ENCODE data around the gene CNP. TPM values are rescaled to one million over a fixed set of nuclear protein-coding genes. Genes with fewer than 3 reads are reported as not detected.
"Not testable (repeated sequence)": the region's sequence is repeated elsewhere in the genome, so short reads cannot be mapped to it uniquely, and the experiment has no call there.

The CNP gene
- total and polyA plus RNA-seq, 3 donors from 2014 or later, result 40.8 to 89.7 (median 74.3) TPM

GRCh38 chr17:42018988-42019387 is 52.4 kb downstream of the CNP start:
- H3K4me3 ChIP-seq, result no peak overlapping the region
- 68 to 78% methylated on average over 4 of the region's 4 CpGs for WGBS, 2 donors
- H3K4me1 ChIP-seq, result peaks cover 20% of the 10 kb centered on the region
- intact Hi-C loops (cut with DNase I; ENCODE audit: low total_unique reads), result no loop called here
- no peaks in the 10 kb centered on the region for H3K27me3 ChIP-seq
- H3K27ac ChIP-seq, result no peak overlapping the region
- no peaks in the 10 kb centered on the region for H3K36me3 ChIP-seq (ENCODE audit: low read depth, missing control alignments)
- no peak for TF ChIP-seq POLR2A (IDR thresholded peaks at IDR 0.05)
- TF ChIP-seq CTCF (IDR thresholded peaks at IDR 0.05), result no peak
- no peak for DNase-seq
- H3K9me3 ChIP-seq, result no peaks in the 10 kb centered on the region

GRCh38 chr17:42019509-42020404 is 53.2 kb downstream of the CNP start, which contains the start of gene NKIRAS2:
TSS of gene NKIRAS2 (plus strand) at chr17:42020090. CDS start at chr17:42021578, 1,488 bp downstream.
- peak; percentile 96 for DNase-seq
- intact Hi-C loops (cut with DNase I; ENCODE audit: low total_unique reads), result loop anchor here (10.0 kb wide), 1 partner anchor 55 kb away; the partner anchor contains the start of gene CNP
- TF ChIP-seq POLR2A (IDR thresholded peaks at IDR 0.05) (no peak), CTCF (IDR thresholded peaks at IDR 0.05) (peak; percentile 95 to 98 (median 96))
- no peaks in the 10 kb centered on the region for H3K9me3 ChIP-seq
- no peaks in the 10 kb centered on the region for H3K27me3 ChIP-seq
- peaks cover 20% of the 10 kb centered on the region for H3K4me1 ChIP-seq
- peak within 1 kb of the TSS; percentile 60 to 70 for H3K27ac ChIP-seq
- peak within 1 kb of the TSS; percentile 78 to 86 for H3K4me3 ChIP-seq
- 5 to 12% methylated on average over 21 to 49 of the region's 49 CpGs for WGBS, 2 donors
- no peaks in the 10 kb centered on the region for H3K36me3 ChIP-seq (ENCODE audit: low read depth, missing control alignments)

- Histone ChIP-seq H3K27ac (peak overlapping the region in 1 of 2 donors; percentile 60), H3K4me3 (peak overlapping the region; percentile 78 to 86), H3K4me1 (peaks cover 26% of the 10 kb centered on the region)
- not testable (repeated sequence) for H3K27me3 ChIP-seq; H3K9me3 ChIP-seq; H3K36me3 ChIP-seq (ENCODE audit: low read depth, missing control alignments); DNase-seq
- 49 to 65% methylated on average over 8 of the region's 8 CpGs for WGBS, 2 donors
- intact Hi-C loops (cut with DNase I; ENCODE audit: low total_unique reads), result loop anchor here (10.0 kb wide), 1 partner anchor 56 kb away; the partner anchor contains the start of gene CNP
These were observed 54.2 kb downstream of the CNP start for GRCh38 chr17:42020845-42021244.

- Histone ChIP-seq H3K4me1 (peaks cover 34% of the 10 kb centered on the region), H3K36me3 (ENCODE audit: low read depth, missing control alignments) (no peaks in the 10 kb centered on the region), H3K4me3 (no peak overlapping the region), H3K9me3 (no peaks in the 10 kb centered on the region), H3K27ac (peak overlapping the region in 1 of 2 donors; percentile 36), H3K27me3 (no peaks in the 10 kb centered on the region)
- 63 to 79% methylated on average over 15 of the region's 15 CpGs for WGBS, 2 donors
- DNase-seq, result peak; percentile 30
- TF ChIP-seq CTCF (IDR thresholded peaks at IDR 0.05) (no peak), POLR2A (IDR thresholded peaks at IDR 0.05) (no peak)
- intact Hi-C loops (cut with DNase I; ENCODE audit: low total_unique reads), result loop anchor here (10.0 kb wide), 1 partner anchor 59 kb away; the partner anchor contains the start of gene CNP
These were observed 57.1 kb downstream of the CNP start for GRCh38 chr17:42023524-42024349.

- H3K9me3 ChIP-seq, result no peaks in the 10 kb centered on the region
- no peaks in the 10 kb centered on the region for H3K36me3 ChIP-seq (ENCODE audit: low read depth, missing control alignments)
- intact Hi-C loops (cut with DNase I; ENCODE audit: low total_unique reads), result loop anchor here (10.0 kb wide), 1 partner anchor 60 kb away; the partner anchor contains the start of gene CNP
- peak overlapping the region in 1 of 2 donors; percentile 45 for H3K27ac ChIP-seq
- peaks cover 32% of the 10 kb centered on the region for H3K4me1 ChIP-seq
- no peak overlapping the region for H3K4me3 ChIP-seq
- TF ChIP-seq POLR2A (IDR thresholded peaks at IDR 0.05), result no peak
- TF ChIP-seq CTCF (IDR thresholded peaks at IDR 0.05), result no peak
- WGBS, 2 donors, result 71 to 79% methylated on average over 8 of the region's 8 CpGs
- no peak for DNase-seq
- no peaks in the 10 kb centered on the region for H3K27me3 ChIP-seq
These were observed 58.6 kb downstream of the CNP start for GRCh38 chr17:42025191-42025579.
